ENCODE measurements around the gene SLC6A16. TPM values are rescaled to one million over a fixed set of nuclear protein-coding genes. Genes with fewer than 3 reads are reported as not detected.

Gene SLC6A16
- total RNA-seq, 1 experiment from 2014 or later: 0.84 TPM

- no peaks in the 10 kb centered on the region; the same call in 1 of the 2 replicates for H3K27me3 ChIP-seq (replicated peaks; ENCODE audit: control insufficient read depth, insufficient read depth, low read length)
- Mint-ChIP-seq H3K27ac (ENCODE audit: unreplicated experiment) (no peak within 1 kb of the TSS), H3K4me1 (ENCODE audit: low read depth, unreplicated experiment) (peaks cover 11% of the 10 kb centered on the region), H3K27me3 (ENCODE audit: insufficient read depth, unreplicated experiment) (no peaks in the 10 kb centered on the region), H3K4me3 (ENCODE audit: unreplicated experiment) (no peak within 1 kb of the TSS), H3K9me3 (ENCODE audit: unreplicated experiment) (no peaks in the 10 kb centered on the region), H3K36me3 (ENCODE audit: insufficient read depth, unreplicated experiment) (no peaks in the 10 kb centered on the region)
- POLR2A ChIA-PET: interaction anchor here (1.2 kb wide), 1 partner anchor 91 kb away, joined by 9 read pairs; the partner anchor contains the start of gene ALDH16A1
- H3K4me1 ChIP-seq: peaks cover 8% of the 10 kb centered on the region; the same call in 1 of the 2 replicates
- peak within 1 kb of the TSS; percentile 64 for H3K4me3 ChIP-seq (ENCODE audit: low read depth, low read length)
- DNase-seq: peak; percentile 58 to 59
- no peaks in the 10 kb centered on the region for H3K9me3 ChIP-seq
- no peaks in the 10 kb centered on the region for H3K36me3 ChIP-seq (ENCODE audit: control insufficient read depth, insufficient read depth, low read length)
- BruUV-seq (replicated peaks): no TSS peak
- TF ChIP-seq CTCF (IDR thresholded peaks at IDR 0.05; ENCODE audit: insufficient read depth in 1 of 2, low read depth in 1 of 2, low read length in 1 of 2, severe bottlenecking in 1 of 2, unreplicated experiment in 1 of 2): no peak
- intact Hi-C loops (cut with micrococcal nuclease; ENCODE audit: unreplicated experiment): no loop called here
- CTCF ChIA-PET: interaction anchor here (0.6 to 0.7 kb wide), 3 partner anchors 18 to 106 kb away, joined by 3 to 4 read pairs (median 3); no protein-coding TSS in a partner anchor
These were observed 37.3 kb upstream of the SLC6A16 start, which contains the start of gene TEAD2 for GRCh38 chr19:49362048-49362928. Gene TEAD2 (minus strand): TSS chr19:49362416. CDS start chr19:49360075, 2,341 bp downstream.

- Histone ChIP-seq H3K4me3 (ENCODE audit: low read depth, low read length) (peak overlapping the region; percentile 64), H3K4me1 (peaks cover 8% of the 10 kb centered on the region; the same call in 1 of the 2 replicates), H3K36me3 (ENCODE audit: control insufficient read depth, insufficient read depth, low read length) (no peaks in the 10 kb centered on the region), H3K27me3 (replicated peaks; ENCODE audit: control insufficient read depth, insufficient read depth, low read length) (no peaks in the 10 kb centered on the region; the same call in 1 of the 2 replicates), H3K9me3 (no peaks in the 10 kb centered on the region)
- Mint-ChIP-seq H3K36me3 (ENCODE audit: insufficient read depth, unreplicated experiment) (no peaks in the 10 kb centered on the region), H3K27ac (ENCODE audit: unreplicated experiment) (no peak overlapping the region), H3K9me3 (ENCODE audit: unreplicated experiment) (no peaks in the 10 kb centered on the region), H3K27me3 (ENCODE audit: insufficient read depth, unreplicated experiment) (no peaks in the 10 kb centered on the region), H3K4me3 (ENCODE audit: unreplicated experiment) (no peak overlapping the region), H3K4me1 (ENCODE audit: low read depth, unreplicated experiment) (peaks cover 11% of the 10 kb centered on the region)
- BruUV-seq (replicated peaks): no TSS peak
- ChIA-PET POLR2A (interaction anchor here (1.2 kb wide), 1 partner anchor 92 kb away, joined by 9 read pairs; the partner anchor contains the start of gene ALDH16A1), CTCF (interaction anchor here (0.6 to 0.7 kb wide), 3 partner anchors 18 to 105 kb away, joined by 3 to 4 read pairs (median 3); no protein-coding TSS in a partner anchor)
- DNase-seq: peak; percentile 61 to 70
- no peak for TF ChIP-seq CTCF (IDR thresholded peaks at IDR 0.05; ENCODE audit: insufficient read depth in 1 of 2, low read depth in 1 of 2, low read length in 1 of 2, severe bottlenecking in 1 of 2, unreplicated experiment in 1 of 2)
- intact Hi-C loops (cut with micrococcal nuclease; ENCODE audit: unreplicated experiment): no loop called here
These were observed 36.6 kb upstream of the SLC6A16 start for GRCh38 chr19:49361438-49362047.
